Activated naive CD4-positive, alpha-beta T cell treated with anti-CD3 and anti-CD28 coated beads, Interleukin-2, amount 50 U/mL, for 16 hours (primary cell): ENCODE measurements around the gene ADORA1.

ENCODE experiments used
- DNase-seq: peaks from one replicate; pipeline ENCODE4 v3.0.0-alpha.2; 2020

ADORA1 gene

DNA sequence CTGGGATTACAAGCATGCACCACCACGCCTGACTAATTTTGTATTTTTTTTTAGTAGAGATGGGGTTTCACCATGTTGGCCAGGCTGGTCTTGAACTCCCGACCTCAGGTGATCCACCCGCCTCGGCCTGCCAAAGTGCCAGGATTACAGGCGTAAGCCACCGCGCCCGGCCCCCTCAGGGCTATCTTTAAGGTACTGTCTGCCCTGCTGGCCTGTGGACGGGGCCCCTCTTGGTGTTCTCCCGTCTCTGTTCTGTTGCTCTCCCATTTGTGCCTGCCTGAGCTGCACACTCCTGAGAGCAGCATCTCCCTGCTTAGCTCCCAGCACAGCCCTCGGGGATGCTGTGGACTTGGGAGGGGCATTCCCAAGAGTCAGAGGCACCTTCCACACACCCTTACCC lies 34.2 kb downstream of the ADORA1 start:
- no peak for DNase-seq

DNA sequence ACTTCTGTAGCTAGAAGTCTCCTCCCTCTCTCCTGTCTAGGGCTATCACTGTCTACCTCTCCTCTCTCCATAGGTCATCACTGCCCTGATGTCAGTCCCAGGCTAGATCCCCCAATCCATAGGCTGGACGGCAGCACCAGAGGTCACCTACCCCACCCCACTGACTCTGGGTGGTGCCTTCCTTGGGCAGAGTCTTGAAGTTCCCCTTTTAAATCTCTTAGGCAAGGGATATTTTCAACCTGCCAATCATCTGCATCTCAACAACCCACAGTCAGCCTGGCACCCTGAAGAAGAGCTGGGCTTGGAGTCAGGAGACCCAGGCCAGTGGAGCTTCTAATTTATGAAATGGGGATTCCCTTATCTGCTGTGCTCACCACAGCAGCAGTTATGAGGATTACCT lies 34.9 kb downstream of the ADORA1 start:
- no peak for DNase-seq

DNA sequence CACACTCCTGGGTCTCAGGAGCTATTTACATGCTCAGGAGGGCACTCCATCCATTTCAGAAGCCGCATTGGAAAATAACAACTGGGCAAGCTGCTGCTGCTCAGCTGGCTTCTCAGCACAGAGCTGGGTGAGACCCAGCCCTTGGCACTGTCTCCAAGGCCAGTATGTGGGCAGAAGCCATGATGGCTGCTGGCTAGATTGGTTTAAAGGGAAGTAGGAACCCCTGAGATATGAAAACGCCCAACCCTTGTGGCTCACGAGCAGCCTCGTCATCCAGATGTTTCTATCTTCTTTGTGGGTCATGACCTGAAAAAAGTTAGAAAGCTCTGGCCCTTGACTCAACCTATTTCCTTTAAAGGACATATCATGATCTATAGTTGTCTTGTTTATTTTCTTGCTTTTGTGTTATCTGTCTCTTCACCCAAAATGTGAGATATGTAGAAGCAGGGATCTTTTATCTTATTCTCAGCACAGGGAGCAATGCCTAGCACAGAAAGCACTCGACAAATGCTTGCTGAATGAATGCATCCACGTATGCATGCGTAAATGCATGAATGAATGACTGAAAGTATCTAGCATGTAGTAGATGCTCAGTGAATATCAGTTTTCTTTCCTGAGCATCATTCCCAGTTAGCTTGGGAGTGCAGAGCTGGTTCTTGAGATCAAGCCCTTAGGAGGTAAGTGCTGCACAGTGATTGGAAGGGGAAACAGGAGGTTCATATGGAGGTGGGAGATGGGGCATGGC lies 36.5 kb downstream of the ADORA1 start:
- no peak for DNase-seq

DNA sequence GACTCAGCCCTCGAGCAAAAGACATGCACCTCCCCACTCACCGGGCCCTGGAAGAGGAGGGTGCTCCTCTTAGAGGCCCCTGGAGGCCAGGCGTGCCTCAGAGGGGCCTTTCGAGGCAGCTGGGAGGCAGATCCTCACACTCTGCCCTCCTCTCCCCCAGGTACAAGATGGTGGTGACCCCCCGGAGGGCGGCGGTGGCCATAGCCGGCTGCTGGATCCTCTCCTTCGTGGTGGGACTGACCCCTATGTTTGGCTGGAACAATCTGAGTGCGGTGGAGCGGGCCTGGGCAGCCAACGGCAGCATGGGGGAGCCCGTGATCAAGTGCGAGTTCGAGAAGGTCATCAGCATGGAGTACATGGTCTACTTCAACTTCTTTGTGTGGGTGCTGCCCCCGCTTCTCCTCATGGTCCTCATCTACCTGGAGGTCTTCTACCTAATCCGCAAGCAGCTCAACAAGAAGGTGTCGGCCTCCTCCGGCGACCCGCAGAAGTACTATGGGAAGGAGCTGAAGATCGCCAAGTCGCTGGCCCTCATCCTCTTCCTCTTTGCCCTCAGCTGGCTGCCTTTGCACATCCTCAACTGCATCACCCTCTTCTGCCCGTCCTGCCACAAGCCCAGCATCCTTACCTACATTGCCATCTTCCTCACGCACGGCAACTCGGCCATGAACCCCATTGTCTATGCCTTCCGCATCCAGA lies 37.7 kb downstream of the ADORA1 start:
- DNase-seq: no peak

DNA sequence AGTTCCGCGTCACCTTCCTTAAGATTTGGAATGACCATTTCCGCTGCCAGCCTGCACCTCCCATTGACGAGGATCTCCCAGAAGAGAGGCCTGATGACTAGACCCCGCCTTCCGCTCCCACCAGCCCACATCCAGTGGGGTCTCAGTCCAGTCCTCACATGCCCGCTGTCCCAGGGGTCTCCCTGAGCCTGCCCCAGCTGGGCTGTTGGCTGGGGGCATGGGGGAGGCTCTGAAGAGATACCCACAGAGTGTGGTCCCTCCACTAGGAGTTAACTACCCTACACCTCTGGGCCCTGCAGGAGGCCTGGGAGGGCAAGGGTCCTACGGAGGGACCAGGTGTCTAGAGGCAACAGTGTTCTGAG lies 38.3 kb downstream of the ADORA1 start:
- no peak for DNase-seq

DNA sequence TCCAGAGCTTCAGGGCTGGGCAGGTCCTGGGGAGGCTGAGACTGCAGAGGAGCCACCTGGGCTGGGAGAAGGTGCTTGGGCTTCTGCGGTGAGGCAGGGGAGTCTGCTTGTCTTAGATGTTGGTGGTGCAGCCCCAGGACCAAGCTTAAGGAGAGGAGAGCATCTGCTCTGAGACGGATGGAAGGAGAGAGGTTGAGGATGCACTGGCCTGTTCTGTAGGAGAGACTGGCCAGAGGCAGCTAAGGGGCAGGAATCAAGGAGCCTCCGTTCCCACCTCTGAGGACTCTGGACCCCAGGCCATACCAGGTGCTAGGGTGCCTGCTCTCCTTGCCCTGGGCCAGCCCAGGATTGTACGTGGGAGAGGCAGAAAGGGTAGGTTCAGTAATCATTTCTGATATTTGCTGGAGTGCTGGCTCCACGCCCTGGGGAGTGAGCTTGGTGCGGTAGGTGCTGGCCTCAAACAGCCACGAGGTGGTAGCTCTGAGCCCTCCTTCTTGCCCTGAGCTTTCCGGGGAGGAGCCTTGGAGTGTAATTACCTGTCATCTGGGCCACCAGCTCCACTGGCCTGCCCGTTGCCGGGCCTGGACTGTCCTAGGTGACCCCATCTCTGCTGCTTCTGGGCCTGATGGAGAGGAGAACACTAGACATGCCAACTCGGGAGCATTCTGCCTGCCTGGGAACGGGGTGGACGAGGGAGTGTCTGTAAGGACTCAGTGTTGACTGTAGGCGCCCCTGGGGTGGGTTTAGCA lies 38.8 kb downstream of the ADORA1 start:
- DNase-seq: no peak

DNA sequence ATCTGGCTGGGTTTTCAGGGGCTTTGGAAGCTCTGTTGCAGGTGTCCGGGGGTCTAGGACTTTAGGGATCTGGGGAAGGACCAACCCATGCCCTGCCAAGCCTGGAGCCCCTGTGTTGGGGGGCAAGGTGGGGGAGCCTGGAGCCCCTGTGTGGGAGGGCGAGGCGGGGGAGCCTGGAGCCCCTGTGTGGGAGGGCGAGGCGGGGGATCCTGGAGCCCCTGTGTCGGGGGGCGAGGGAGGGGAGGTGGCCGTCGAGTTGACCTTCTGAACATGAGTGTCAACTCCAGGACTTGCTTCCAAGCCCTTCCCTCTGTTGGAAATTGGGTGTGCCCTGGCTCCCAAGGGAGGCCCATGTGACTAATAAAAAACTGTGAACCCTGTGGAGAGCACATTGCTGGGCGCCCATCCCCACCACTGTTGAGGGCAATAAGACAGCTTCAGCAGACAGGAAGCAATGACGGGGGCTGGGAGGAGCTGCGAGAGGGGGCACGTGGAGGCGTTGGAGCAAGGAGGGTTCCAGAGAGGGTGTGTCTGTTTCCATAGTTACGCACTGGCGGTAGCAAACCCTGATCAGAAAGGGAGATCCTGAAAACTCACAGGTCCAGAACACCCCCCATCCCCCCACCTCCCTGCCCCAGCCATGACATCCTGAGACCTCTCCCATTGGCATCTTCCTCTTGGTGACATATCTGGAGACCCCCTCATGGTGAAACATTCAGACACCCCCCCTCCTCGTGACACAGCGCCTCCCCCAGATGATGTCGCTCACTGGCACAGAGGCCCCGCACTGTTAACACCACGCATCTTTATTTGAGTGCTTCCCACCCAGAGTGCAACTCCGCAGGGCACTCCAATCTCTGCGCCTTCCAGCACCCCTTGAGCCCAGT lies 39.7 kb downstream of the ADORA1 start:
- DNase-seq: no peak

DNA sequence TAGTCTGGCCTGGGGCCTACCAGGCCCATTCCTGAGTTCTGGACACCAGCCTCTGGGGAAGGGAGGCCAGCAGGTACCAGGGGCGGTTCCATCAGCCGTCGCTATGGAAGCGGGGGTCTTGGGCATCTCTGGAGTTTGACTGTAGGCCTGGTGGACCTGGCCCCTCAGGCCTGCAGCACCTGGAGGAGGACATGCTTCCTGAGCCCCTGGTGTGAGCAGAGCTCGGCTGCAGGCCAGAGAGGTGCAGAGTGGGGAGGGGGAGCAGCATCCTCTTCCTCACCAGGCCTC lies 40.3 kb downstream of the ADORA1 start:
- no peak for DNase-seq

DNA sequence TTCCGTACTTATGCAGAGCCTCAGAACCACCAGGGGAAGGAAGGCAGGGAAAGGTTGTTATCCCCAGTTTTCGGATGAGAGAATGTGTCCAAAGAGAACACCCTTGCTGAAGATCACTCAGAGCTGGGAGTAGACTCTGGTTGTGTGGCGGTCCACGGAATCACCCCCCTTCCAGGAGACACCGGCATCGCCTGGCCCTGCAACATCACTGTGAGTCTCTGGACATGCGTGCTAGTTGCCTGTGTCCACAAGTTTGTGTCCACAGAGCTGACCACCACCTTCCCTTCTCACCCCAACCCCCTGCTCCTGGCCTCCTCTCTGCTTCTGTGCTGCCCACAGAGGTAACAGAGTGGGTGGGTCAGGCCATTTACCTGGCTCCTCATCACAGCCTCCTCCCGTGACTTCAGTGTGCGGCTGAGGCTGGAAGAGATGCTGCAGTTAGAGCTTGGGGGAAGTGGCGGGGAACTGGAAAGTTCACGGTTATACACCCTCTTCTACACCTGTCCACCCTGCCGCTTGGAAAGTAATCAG lies 40.8 kb downstream of the ADORA1 start:
- no peak for DNase-seq

DNA sequence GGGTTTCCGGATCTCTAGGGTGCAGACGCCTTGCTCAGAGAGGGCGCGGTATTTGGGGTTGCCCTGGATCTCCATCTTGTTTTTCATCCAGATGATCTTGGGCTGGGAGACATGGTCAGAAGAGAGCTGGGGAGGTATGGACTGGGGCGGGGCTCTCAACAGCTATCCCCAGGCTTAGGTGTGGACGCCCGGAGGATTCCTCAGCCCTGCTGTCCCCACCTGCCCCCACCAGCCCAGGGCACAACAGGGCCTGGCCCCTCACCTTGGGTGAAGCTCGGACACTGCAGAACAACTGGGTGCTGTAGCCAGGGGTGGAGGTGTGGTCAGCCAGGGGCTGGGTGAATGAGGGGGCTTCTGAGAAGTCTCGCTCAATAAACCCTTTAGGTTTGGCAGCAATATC lies 41.5 kb downstream of the ADORA1 start:
- no peak for DNase-seq

DNA sequence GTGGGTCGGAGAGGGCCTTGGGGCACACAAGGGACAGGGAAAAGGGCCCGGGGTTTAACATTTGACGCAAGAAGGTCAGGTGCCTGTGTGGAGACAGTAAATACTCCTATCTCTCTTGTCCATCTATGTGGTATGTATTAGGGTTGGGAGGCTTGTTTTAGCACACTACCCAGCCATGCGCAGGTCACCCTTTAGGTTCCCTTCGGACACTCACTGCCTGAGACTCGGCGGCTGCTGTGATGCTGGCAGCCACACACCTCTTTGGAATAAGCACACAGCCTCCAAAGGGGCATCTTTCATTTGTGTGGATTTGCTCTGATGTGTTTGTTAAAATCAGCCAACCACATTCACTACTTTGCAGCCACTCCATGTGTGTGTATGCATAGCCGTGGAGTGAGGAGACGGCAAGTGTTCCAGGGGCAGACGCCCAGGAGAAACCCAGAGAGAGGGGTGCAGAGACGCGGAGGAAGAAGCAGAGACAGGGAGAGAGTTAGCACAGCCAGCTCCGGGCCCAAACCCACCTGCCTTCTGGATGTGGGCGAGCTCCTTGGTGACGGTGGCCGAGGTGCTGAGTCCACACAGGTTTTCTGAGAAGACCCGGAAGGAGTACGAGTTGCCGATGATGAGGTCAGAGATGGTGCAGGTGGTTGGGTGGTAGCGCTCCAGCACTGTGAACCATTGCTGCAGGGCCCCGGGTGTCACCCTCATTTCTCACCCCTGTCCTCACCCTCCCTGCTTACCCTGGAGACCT lies 42.4 kb downstream of the ADORA1 start:
- DNase-seq: no peak

DNA sequence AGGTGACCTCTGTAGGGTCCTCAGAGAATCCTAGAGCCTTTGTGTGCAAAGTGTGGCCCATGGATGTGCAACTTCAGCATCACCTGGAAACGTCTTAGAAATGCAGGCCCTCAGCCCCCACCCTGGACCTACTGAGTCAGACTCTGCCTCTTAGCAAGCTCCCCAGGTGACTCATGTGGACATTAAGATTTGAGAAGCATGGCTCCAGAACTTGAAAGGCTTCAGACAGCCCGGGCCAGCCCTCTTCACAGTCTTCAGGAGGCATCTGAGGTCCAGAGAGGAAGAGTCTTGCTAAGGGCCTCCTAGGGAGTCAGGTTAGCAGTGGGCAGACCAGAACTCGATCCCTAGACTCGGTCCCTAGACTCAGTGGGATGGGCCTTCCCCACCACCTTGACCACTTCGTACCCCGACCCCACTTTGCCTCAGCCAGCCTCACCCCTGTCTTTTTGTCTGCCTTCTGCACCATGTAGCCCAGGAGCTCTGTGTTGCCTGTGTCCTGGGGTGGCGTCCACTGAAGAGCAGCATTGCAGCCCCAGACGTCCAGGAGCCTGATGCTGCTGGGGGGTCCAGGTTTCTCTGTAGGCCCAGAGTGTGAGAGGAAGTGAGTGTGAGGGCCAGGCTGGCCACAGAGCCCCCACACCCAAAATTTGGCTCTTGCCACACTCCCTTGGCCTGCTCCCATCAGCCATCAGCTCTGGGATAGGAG lies 43.3 kb downstream of the ADORA1 start:
- DNase-seq: no peak

DNA sequence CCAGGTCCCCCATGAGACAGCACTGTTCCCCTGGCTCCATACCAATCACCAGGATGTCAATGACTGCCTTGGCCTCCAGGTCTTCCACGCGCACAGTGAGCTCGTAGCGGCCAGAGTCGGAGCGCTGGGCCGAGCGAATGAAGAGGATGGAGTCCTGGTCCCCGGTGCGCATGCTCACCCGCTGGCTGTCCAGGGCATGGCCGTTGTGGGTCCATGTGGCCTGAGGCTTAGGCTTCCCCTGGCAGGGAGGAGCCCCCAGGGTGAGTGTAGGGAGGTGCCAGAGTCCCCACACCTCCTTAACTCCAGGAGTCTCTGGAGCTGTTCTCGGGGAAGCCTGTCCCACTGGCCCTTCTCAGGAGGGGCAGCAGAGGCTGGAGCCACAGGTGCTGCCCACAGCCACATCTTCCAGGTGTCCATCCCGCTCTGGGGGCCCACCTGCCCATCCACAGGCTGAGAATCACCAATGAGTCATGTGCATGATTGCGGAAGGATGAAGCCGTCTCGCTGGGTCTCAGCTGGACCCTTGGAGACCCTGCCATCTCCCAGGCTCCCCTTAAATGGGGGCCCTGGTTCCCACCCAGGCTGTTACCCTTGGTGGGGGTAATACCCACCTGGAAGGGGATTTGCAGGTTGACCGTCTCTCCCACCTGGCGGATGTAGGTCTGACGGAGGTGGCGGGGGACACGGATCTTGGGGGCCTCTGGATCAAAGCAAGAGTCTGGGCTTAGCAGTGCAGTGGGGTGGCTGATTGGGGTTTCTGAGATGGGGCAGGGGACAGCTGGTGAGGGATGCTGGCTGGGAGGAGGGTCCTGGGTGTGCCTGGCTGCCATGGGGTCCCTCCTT lies 44.0 kb downstream of the ADORA1 start:
- no peak for DNase-seq

DNA sequence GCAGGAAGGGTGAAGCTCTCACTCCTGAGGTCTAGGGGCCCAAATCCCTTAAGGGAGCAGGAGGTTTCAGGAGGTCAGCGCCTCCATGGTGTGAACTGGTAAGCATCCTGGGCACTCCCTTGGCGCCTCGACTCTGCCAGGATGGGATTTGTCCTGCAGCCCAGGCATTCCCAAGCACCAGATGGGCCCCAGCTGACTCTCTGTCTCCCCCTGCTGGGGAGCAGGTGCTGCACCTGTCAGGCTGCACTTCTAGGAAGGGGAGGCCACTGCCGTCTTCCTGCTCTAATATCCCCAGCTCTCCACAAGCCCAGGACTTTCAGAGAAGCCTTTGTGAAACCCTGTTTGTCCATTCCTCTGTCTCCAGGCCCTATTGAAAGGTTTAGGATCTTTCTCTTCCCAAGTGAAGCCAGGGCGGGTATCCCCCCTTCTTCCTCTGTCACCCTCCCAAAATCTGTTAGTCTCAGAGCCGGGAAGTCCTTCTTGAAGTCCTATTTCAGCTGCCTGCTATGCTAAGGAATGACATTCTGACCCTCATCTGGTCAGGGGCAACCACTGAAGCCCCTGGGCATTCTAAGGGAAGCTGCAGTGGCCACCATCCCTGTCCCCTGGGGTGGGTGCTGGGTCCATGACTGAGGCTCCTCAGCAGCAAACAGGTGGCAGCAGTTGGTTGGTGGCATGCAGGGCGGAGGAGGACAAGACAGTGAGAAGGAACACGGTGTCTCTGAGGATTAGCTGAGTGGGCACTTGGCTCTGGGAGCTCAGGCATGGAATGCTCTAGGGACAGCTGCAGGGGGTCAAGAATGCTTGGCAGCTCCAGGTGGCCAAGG lies 44.9 kb downstream of the ADORA1 start:
- peak; percentile 41 for DNase-seq

DNA sequence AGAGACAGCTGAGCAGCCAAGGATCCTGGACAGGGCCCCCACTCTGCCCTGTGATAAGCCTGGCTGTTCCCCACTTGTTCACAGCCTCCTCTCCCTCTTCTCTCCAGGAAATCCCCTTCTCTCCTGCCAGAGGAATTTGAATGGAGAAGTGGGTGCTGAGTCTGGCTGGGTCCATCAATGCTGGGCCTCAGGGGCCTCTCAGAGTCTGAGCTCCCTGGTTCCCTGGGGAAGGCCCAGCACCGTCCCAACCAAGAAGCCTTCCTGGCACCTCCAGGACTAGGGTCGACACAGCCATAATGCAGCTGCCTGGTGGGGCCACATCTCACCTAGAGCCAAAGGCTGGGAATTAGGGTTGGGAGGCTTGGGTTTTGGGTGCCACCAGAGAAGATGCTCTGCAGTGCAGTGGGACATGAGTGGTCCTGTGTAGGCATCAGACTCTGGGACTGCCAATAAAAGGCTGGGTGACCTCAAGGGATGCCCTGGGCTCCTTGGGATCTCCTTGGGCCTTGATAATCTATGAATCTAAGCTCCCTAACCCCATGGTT lies 45.6 kb downstream of the ADORA1 start:
- no peak for DNase-seq

DNA sequence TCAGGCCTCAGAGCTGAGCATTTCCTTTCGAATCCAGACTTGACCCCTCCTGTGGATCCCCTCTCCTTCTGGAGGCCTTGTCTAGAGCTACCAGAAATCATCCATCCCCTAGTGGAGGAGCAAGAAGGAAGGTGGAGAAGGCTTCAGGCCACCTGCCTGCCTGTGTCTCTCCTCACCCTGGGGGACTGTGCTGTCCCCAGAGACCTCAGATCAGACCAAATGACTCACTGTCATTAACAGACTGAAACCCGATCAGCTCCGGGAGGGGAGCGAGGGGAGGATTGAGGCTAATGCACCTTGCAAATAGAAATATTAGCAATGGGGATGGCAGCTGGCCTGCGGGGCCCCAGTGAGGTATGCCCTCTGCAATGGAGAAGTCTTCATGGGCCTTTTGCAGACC lies 46.0 kb downstream of the ADORA1 start:
- no peak for DNase-seq

DNA sequence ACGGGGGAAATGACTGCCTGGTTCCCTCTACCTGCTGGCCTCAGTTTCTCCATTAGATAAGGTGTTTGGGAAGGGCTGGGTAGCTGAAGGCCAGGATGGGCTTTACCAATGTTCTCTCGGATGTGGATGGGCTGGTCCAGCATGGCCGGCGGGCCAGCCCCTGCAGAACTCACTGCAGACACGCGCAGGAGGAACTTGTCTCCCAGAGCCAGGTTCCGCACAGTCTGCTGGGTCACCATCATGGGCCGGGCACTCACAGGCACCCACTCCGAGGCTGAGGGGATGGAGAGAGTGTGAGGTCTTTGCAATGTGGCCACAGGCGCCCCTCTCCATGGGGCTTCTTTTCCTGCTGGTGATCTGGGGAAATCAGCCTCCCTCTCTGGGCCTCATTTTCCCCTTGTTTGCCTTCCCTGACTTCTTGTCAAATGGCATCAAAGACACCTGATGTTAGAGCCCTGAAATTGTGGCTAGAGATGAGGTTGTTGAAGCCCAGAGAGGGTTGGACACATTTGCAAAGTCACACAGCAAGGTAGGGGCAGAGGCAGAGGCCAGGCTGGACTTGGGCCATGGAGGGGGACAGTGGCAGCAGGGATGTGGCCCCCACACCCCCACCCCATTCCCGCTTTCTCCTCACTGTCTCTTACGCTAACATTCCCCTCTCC lies 46.9 kb downstream of the ADORA1 start:
- DNase-seq: no peak

DNA sequence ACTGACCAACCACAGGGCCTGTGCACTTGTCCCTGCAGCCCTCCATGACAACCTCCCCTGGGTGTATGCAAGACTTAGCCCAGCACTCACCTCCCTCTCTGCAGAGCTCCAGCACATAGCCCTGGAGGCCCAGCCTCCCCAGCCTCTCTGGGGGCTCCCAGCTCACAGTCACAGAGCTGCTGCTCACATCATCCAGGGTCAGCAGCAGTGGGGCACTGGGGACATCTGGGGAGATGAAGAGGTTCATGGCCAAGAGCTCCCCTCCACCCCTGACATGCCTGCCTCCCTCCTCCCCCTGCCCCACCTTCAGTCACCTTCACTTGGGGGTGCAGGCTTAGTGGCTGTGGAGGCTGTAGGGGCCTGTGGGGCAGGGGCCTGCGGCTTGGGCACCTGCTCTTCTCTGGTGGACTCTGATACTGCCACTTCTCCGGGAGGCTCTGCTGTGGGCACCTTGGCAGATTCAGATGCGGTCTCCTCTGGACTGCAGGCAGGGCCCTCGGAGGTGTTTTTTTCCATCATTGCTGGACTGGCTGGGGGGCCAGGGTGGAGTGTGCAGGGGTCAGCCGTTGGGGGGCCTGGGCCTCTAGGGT lies 47.8 kb downstream of the ADORA1 start, which contains the start of gene MYBPH:
Gene MYBPH (minus strand): TSS at position 590 of the 590 bp plus-strand sequence. CDS start 71 bp downstream, at position 519.
- DNase-seq: no peak
